Amniotic epithelial cell (primary cell): ENCODE data around the gene NEDD8.

Source experiments
- DNase-seq: peaks from one replicate; pipeline ENCODE4 v3.0.0-alpha.2; 2010; ENCODE audit warnings: low read depth

The NEDD8 gene

DNA sequence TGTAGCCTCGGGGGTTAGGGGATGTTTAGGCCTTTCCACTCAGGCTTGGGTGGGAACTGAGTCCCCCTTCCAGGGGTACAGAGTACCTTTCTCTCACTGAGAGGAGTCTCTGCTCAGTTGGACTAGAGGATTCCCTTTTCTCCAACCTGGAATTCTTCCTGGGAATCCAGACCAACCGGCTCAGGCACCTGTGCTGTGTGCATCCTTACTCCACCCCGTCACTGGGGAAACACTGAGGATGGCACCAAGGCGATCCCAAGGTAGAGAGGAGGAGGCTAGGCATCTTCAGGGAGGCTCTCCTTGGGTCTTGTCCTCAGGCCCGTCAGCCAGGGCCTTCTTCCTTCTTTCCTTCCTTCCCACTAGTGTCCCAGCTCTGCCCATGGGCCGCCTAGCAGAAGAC lies 31.7 kb upstream of the NEDD8 start:
- no peak for DNase-seq

DNA sequence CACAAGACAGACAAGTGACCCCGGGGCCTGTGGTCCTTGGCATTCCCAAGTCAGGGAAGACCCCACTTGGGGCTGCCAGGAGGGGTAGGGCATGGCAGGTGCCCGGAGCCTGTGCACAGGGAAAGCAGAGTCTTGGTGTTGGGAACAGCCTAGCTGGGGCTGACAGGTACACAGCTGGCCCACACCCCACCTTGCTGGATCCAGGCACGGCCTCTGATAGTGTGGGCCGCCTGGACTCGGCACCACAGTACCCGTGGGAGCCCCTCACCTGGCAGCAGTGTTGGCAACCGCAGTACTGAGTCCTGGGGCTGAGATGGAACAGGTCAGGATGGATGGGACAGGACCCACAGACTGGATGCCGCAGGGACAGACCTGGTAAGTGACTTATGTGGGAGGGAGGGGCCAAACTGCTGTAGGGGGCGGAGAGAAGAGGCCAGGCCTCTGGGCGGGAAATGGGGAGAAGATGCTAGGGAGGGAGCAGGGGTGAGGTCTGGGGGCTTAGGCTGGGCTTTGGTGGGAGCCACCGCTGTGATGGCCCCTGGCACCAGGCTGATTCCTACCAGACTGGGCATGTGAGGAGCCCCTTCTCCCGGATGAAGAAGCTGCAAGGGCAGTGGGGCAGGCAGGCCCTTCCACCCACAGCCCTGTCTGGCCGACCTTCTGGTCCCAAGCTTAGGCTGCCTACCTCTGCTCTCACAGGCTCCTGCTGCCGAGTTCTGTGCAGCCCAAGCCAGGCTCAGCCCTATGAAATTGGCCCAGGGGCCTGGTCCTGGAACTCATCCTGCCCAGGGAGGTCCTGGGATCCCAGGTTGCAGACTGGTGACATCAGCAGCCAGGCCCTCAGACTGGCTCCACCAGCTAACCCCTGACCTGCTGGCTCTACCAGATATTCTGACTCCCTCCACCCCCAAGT lies 30.9 kb upstream of the NEDD8 start, which contains the start of gene TGM1:
TSS of gene TGM1 (minus strand) at position 357 of the 913 bp plus-strand sequence. CDS start 825 bp downstream, outside the sequence.
- DNase-seq = no peak

DNA sequence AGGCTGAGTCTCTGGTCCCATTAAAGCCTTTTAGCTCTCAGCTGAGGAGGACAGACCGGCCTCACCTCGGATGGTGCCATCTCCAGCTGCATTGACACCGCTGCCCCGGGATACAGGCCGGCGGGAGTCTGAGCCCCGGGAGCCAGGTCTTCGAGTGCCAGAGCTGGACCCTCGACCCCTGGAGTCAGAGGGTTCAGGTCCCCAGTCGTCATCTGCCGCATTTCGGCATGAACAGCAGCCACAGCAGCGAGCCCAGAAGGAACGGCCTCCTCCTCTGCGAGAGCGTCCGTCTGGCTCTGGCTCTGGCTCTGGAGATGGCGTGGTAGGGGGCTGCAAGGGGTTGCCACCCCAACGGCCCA lies 29.8 kb upstream of the NEDD8 start:
- DNase-seq = no peak

GRCh38 chr14:24261256-24261968 lies 29.2 kb upstream of the NEDD8 start:
- no peak for DNase-seq

GRCh38 chr14:24260780-24261157 lies 28.6 kb upstream of the NEDD8 start:
- no peak for DNase-seq

DNA sequence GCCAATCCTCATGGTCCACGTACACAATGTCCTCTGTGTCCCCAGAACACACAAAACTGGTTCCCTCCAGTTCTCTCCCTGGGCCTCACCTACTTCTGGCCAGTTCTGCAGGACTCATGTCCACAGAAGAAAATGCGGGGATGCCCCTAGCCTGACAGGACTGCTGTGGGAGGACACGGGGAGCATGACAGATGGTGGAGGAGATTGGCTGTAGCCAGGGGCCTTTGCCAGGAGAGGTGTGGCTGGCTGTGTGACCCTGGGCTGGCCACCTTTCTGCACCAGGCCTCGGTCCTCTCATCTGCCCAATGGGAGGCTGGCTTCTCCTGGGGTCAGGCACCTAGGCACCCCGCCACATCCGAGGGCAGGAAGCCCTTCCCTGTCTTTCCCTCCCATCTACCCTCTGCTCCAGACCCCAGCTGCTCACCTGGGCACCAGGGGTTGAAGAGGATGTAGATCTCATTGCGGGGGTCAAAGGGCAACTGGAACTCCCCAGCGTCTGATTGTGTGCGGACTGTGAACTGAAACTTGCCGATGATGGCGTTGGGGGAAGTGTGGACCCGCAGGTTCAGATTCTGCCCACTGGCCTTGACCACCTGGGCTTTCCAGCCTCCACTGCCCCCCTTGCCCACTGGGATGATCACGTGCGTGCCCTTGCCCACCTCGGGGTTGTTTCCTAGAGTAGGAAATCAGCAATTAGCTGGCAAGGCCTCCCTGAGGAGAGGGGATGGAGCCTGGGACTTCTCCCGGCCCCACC lies 28.0 kb upstream of the NEDD8 start:
- no peak for DNase-seq

DNA sequence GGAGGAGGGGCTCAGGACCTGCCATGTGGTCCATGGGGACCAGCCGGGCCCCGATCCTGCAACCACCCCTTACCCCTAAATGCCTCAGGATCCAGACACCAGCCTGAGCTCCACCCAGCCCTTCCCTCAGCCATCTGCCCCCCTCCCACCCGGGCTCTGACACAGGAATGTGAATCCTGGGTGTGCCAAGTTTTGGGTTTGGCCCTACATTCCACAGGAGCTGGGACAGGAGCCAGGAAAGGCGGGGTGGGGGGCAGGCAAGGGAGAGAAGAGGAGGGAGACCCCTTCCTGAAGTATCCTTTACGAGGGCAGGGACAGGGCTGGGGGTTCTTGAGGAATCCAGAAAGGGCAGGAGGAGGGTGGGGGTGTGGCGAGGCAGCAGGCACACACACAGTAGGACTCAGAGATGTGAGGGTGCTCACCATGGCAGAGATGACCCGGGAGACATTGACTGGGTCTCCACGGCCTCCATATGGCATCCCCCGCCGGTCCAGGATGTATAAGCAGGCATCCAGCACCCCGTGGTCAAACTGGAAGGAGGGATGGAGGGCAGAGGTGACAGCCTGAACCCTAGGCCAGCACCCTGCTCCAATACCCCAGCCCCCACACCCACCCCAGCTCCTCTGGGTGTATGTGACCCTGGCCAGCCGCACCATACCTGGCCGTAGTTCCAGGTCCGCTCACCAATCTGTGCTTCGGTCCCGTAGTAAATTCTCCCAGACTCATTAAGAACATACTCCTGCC lies 27.3 kb upstream of the NEDD8 start:
- no peak for DNase-seq

GRCh38 chr14:24258548-24259265 lies 26.5 kb upstream of the NEDD8 start:
- DNase-seq = no peak

DNA sequence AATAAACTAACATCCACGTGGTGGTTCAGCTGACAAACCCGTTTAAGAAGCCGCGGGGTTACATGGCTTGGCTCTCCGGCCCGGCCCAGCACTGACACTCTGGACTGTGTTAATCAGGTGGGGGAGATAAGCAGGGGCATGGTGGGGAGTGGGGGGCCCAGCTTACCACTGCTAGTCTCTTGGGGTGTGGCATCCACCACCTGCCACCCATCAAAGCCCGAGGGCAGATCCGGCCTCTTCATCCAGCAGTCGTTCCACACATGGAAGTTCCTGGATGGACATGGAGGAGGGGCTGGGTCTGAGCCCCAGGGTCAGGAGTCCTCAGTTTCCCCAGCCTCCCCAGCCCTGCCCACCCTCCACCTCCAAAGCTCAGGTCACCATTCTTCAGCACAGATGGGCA lies 26.0 kb upstream of the NEDD8 start:
- DNase-seq = no peak

- DNase-seq = peak; percentile 9
Observed at GRCh38 chr14:24256960-24257359, 24.8 kb upstream of the NEDD8 start.

- no peak for DNase-seq
Observed at GRCh38 chr14:24255931-24256711, 24.0 kb upstream of the NEDD8 start.

GRCh38 chr14:24255438-24255837 lies 23.3 kb upstream of the NEDD8 start:
- no peak for DNase-seq

GRCh38 chr14:24254630-24255392 lies 22.6 kb upstream of the NEDD8 start:
- no peak for DNase-seq

DNA sequence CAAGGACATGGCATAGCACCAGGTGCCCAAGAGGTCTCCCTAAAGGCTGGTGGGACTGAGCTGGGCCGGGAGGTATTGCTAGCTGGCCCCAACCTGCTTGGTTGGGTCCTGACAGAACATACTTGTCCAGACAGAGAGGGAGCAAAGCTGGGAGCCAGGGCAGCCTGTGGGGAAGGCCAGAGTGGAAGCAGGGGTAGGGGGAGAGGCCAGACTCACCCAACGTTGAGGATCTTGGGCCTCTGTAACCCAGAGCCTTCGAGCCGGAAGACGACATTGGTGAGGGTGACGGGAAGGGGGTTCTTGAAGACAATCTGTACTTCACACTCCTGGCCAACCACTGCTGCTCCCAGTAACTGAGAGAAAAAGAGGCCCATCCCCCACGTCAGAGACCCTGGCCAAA lies 21.8 kb upstream of the NEDD8 start:
- DNase-seq = no peak

DNA sequence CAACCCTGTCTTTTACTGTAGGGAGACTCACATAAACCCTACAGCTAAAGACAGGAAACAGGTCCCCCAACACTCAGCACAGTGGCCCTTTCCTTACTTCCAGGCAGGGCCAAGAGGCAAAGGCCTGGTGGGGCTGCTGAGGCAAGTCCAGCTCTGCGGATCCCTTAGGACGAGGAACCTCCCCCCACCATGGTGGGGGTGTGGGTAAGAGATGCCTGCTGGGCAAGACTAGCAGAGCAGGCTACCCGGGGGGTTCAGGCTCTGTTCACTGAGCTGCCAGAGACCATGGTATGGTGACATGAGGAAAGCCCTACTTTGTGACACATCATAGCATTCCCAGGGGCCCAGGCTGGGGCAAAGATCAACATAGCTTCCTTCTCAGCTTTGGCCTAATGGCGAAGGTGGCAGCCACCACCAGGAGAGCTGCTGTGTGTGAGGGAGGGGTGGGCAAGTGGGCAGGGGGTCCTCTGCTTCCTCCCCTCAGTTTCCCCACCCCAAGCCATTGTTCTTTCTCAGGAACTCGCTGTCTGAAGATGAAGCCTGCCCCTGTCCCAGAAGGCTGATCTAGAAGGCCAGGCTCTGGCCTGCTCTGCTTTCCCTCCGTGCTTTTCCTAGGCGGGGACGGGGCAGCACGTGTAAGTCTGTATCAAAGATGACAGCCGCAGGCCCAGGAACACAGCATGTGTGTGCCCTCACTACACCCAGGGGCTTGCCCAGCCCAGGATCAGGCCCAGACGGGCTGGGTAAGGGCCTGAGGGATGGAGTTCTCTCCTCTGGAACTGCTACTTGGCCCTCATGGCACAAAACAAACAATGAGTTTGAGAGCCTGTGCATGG lies 20.3 kb upstream of the NEDD8 start:
- no peak for DNase-seq

DNA sequence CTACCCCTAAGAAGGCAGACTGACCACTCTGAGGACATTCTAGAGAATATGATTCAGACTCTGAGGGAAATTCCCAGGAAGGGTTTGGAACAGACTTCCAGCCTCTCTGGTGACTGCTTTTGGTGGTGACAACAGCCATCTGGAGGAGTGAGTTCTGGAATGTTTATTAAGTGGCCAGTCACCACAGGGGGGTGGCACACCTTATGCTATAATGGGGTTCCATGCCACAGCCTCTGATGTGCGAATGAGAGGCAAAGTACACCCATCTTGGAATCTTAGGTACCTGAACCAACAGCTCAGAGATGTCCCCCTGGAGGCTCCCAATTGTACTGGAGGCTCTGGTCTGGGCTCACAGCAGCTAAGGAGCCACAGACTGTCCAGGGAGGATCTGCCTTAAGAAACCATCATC lies 19.7 kb upstream of the NEDD8 start:
- DNase-seq = peak; percentile 9

DNA sequence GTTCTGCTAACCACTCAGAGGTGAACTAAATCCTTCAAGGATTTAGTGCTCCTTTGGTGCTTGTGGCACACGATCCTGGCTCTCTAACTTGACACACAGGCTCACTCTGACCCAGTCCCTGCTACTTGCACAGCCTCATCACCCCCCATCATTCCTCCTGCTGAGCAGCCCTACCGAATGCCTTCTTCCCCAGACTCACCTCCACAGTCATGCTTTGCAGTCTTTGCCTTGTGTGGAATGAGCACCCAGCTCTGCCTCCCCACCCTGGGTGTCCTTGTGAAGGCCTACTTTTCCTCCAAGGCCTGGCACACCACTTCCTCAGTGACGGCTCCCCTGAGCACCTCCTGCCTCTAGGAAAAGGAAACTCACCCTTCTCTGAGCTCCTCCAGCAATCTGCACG lies 18.2 kb upstream of the NEDD8 start:
- DNase-seq = no peak

DNA sequence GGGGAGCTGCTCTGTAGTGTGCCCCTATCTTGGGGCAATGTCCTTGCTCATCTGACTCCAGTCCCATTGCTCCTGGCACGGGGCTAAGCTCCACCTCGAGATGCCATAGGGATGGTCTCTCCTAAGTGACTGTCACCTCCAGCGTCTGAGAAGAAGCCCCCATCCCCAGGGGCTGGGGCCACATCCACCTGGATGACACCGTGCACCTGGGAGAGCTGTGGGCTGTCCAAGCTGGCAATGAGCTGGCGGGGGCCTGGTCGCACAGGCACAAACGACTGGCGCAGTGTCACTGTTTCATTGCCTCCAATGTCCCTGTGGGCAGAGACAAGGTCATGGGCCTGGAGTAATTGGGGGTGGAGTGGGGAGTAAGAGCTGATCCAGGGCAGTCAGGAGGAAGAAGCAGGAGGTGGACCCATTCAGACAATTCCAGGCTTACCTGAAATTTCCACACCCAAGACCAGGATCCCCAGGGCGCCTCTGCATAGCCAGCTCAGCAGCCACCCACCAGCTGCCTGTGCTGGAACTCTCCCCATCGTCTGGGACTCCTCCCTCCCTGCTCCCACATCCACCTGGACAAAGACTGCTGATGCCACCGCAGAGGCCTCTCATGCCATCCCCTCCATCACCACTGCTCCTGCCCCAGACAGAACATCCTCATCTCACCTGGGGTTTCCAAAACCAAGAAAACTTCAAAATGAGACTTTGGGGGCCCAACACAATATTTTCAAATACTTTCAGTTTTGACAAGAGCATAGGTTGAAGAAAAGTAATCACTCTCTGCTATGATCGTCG lies 17.3 kb upstream of the NEDD8 start:
- no peak for DNase-seq
